ENCODE results near the gene CREB1.
"Not testable (repeated sequence)": the region's sequence is repeated elsewhere in the genome, so short reads cannot be mapped to it uniquely, and the experiment has no call there.

Gene CREB1

GRCh38 chr2:207640160-207640559 is 110.4 kb downstream of the CREB1 start:
- H3K27ac ChIP-seq (ENCODE audit: low read depth, low read length): no peak overlapping the region
- no peak overlapping the region for H4K8ac ChIP-seq (ENCODE audit: low read depth, low read length)
- no peaks in the 10 kb centered on the region for H3K79me2 ChIP-seq (ENCODE audit: control insufficient read depth, insufficient read depth, low read length, poor library complexity)
- H3K79me1 ChIP-seq (ENCODE audit: low read length): peaks cover 4% of the 10 kb centered on the region
- peaks cover 0 to 2% of the 10 kb centered on the region in 2 experiments for H3K4me1 ChIP-seq (ENCODE audit: control insufficient read depth in 1 of 2, insufficient read depth in 2 of 2, low read length in 2 of 2)
- H4K91ac ChIP-seq (ENCODE audit: low read depth, low read length): no peak overlapping the region
- H3K36me3 ChIP-seq (ENCODE audit: control insufficient read depth in 1 of 2, insufficient read depth in 2 of 2, low read length in 2 of 2): no peaks in the 10 kb centered on the region
- H3K23ac ChIP-seq (ENCODE audit: low read length): no peak overlapping the region
- no peak overlapping the region for H4K12ac ChIP-seq (ENCODE audit: low read depth, low read length)
- H3K4ac ChIP-seq (ENCODE audit: low read depth, low read length): no peak overlapping the region
- no peak overlapping the region for H2BK12ac ChIP-seq (ENCODE audit: low read length)
- H3K27me3 ChIP-seq (ENCODE audit: insufficient read depth, low read length): no peaks in the 10 kb centered on the region
- H2BK5ac ChIP-seq (ENCODE audit: low read depth, low read length, poor library complexity): no peak overlapping the region
- no peak overlapping the region for H2AK5ac ChIP-seq (ENCODE audit: low read length)
- no peak overlapping the region for H3K14ac ChIP-seq (ENCODE audit: low read length)
- no peak overlapping the region for H3K4me3 ChIP-seq (ENCODE audit: low read depth, low read length)
- H2BK120ac ChIP-seq (ENCODE audit: insufficient read depth, low read length, poor library complexity): no peak overlapping the region
- peak; percentile 83 to 95 for DNase-seq
- no peaks in the 10 kb centered on the region for H3K9me3 ChIP-seq (ENCODE audit: insufficient read depth, low read depth, low read length)
- no peak overlapping the region for H3K4me2 ChIP-seq (ENCODE audit: low read length)
- no peak overlapping the region for H2AFZ ChIP-seq (ENCODE audit: insufficient read depth, low read length, poor library complexity)
- no peak overlapping the region for H3K9ac ChIP-seq (ENCODE audit: low read length)
- no peak overlapping the region for H3K18ac ChIP-seq (ENCODE audit: low read length)

- Histone ChIP-seq H4K12ac (ENCODE audit: low read depth, low read length) (no peak overlapping the region), H4K8ac (ENCODE audit: low read depth, low read length) (no peak overlapping the region), H3K23ac (ENCODE audit: low read length) (no peak overlapping the region), H3K4me1 (ENCODE audit: control insufficient read depth in 1 of 2, insufficient read depth in 2 of 2, low read length in 2 of 2) (peaks cover 0 to 2% of the 10 kb centered on the region in 2 experiments), H3K79me1 (ENCODE audit: low read length) (peaks cover 4% of the 10 kb centered on the region), H3K79me2 (ENCODE audit: control insufficient read depth, insufficient read depth, low read length, poor library complexity) (no peaks in the 10 kb centered on the region), H3K27ac (ENCODE audit: low read depth, low read length) (no peak overlapping the region), H2AFZ (ENCODE audit: insufficient read depth, low read length, poor library complexity) (no peak overlapping the region), H2BK120ac (ENCODE audit: insufficient read depth, low read length, poor library complexity) (no peak overlapping the region), H3K27me3 (ENCODE audit: insufficient read depth, low read length) (no peaks in the 10 kb centered on the region), H3K4ac (ENCODE audit: low read depth, low read length) (no peak overlapping the region), H3K18ac (ENCODE audit: low read length) (no peak overlapping the region), H2BK5ac (ENCODE audit: low read depth, low read length, poor library complexity) (no peak overlapping the region), H2AK5ac (ENCODE audit: low read length) (no peak overlapping the region), H3K36me3 (ENCODE audit: control insufficient read depth in 1 of 2, insufficient read depth in 2 of 2, low read length in 2 of 2) (no peaks in the 10 kb centered on the region), H4K91ac (ENCODE audit: low read depth, low read length) (no peak overlapping the region), H3K14ac (ENCODE audit: low read length) (no peak overlapping the region), H3K9ac (ENCODE audit: low read length) (no peak overlapping the region), H3K9me3 (ENCODE audit: insufficient read depth, low read depth, low read length) (no peaks in the 10 kb centered on the region), H2BK12ac (ENCODE audit: low read length) (no peak overlapping the region), H3K4me2 (ENCODE audit: low read length) (no peak overlapping the region), H3K4me3 (ENCODE audit: low read depth, low read length) (no peak overlapping the region)
- WGBS (ENCODE audit: extremely low coverage, insufficient coverage, insufficient read length): no CpG with 5 or more reads among the region's 1 CpG
- DNase-seq: no peak
Observed at GRCh38 chr2:207640661-207641060, 110.9 kb downstream of the CREB1 start.

- DNase-seq: no peak
- Histone ChIP-seq H2AFZ (ENCODE audit: insufficient read depth, low read length, poor library complexity) (no peak overlapping the region), H4K91ac (ENCODE audit: low read depth, low read length) (no peak overlapping the region), H4K8ac (ENCODE audit: low read depth, low read length) (no peak overlapping the region), H2BK120ac (ENCODE audit: insufficient read depth, low read length, poor library complexity) (no peak overlapping the region), H3K9ac (ENCODE audit: low read length) (no peak overlapping the region), H3K14ac (ENCODE audit: low read length) (no peak overlapping the region), H3K18ac (ENCODE audit: low read length) (no peak overlapping the region), H3K79me1 (ENCODE audit: low read length) (peaks cover 4% of the 10 kb centered on the region), H3K4me1 (ENCODE audit: control insufficient read depth in 1 of 2, insufficient read depth in 2 of 2, low read length in 2 of 2) (no peaks in the 10 kb centered on the region), H2BK12ac (ENCODE audit: low read length) (no peak overlapping the region), H3K4me3 (ENCODE audit: low read depth, low read length) (no peak overlapping the region), H2BK5ac (ENCODE audit: low read depth, low read length, poor library complexity) (no peak overlapping the region), H3K27ac (ENCODE audit: low read depth, low read length) (no peak overlapping the region), H4K12ac (ENCODE audit: low read depth, low read length) (no peak overlapping the region), H3K36me3 (ENCODE audit: control insufficient read depth in 1 of 2, insufficient read depth in 2 of 2, low read length in 2 of 2) (no peaks in the 10 kb centered on the region), H3K79me2 (ENCODE audit: control insufficient read depth, insufficient read depth, low read length, poor library complexity) (no peaks in the 10 kb centered on the region), H3K27me3 (ENCODE audit: insufficient read depth, low read length) (no peaks in the 10 kb centered on the region), H3K4ac (ENCODE audit: low read depth, low read length) (no peak overlapping the region), H3K23ac (ENCODE audit: low read length) (no peak overlapping the region), H2AK5ac (ENCODE audit: low read length) (no peak overlapping the region), H3K4me2 (ENCODE audit: low read length) (no peak overlapping the region), H3K9me3 (ENCODE audit: insufficient read depth, low read depth, low read length) (no peaks in the 10 kb centered on the region)
- no CpG with 5 or more reads among the region's 1 CpG for WGBS (ENCODE audit: extremely low coverage, insufficient coverage, insufficient read length)
Observed at GRCh38 chr2:207643892-207644291, 114.1 kb downstream of the CREB1 start.

- not testable (repeated sequence) for H3K23ac ChIP-seq (ENCODE audit: low read length); H3K4me1 ChIP-seq (ENCODE audit: control insufficient read depth in 1 of 2, insufficient read depth in 2 of 2, low read length in 2 of 2); H2AFZ ChIP-seq (ENCODE audit: insufficient read depth, low read length, poor library complexity); H2AK5ac ChIP-seq (ENCODE audit: low read length); DNase-seq; H3K27me3 ChIP-seq (ENCODE audit: insufficient read depth, low read length); H3K36me3 ChIP-seq (ENCODE audit: control insufficient read depth in 1 of 2, insufficient read depth in 2 of 2, low read length in 2 of 2); H3K79me1 ChIP-seq (ENCODE audit: low read length); H2BK120ac ChIP-seq (ENCODE audit: insufficient read depth, low read length, poor library complexity); H4K8ac ChIP-seq (ENCODE audit: low read depth, low read length); H2BK5ac ChIP-seq (ENCODE audit: low read depth, low read length, poor library complexity); H3K4ac ChIP-seq (ENCODE audit: low read depth, low read length); H4K91ac ChIP-seq (ENCODE audit: low read depth, low read length); H2BK12ac ChIP-seq (ENCODE audit: low read length); H4K12ac ChIP-seq (ENCODE audit: low read depth, low read length); H3K14ac ChIP-seq (ENCODE audit: low read length); H3K4me3 ChIP-seq (ENCODE audit: low read depth, low read length); H3K27ac ChIP-seq (ENCODE audit: low read depth, low read length); H3K18ac ChIP-seq (ENCODE audit: low read length); H3K9ac ChIP-seq (ENCODE audit: low read length); H3K9me3 ChIP-seq (ENCODE audit: insufficient read depth, low read depth, low read length); H3K4me2 ChIP-seq (ENCODE audit: low read length); H3K79me2 ChIP-seq (ENCODE audit: control insufficient read depth, insufficient read depth, low read length, poor library complexity)
- no CpG with 5 or more reads among the region's 7 CpGs for WGBS (ENCODE audit: extremely low coverage, insufficient coverage, insufficient read length)
Observed at GRCh38 chr2:207646582-207646981, 116.8 kb downstream of the CREB1 start.
